Endodermal cell (in vitro differentiated cells): ENCODE results near the gene ZCCHC10. TPM values are rescaled to one million over a fixed set of nuclear protein-coding genes. Genes with fewer than 3 reads are reported as not detected.
"Not testable (repeated sequence)": the region's sequence is repeated elsewhere in the genome, so short reads cannot be mapped to it uniquely, and the experiment has no call there.

ENCODE experiments used
- DNase-seq: peaks from one replicate; pipeline ENCODE4 v3.0.0-alpha.2; 2017
- H3K27ac ChIP-seq: 2 replicates; pipeline ENCODE4 v1.5.1; 2013; ENCODE audit warnings: mild to moderate bottlenecking, low read depth, low read length, moderate library complexity
- H3K27me3 ChIP-seq: 2 replicates; pipeline ENCODE4 v1.6.1; 2013; ENCODE audit warnings: mild to moderate bottlenecking, low read length, moderate library complexity; ENCODE audit not compliant: insufficient read depth, control insufficient read depth, poor library complexity, severe bottlenecking
- H3K36me3 ChIP-seq: 2 replicates; pipeline ENCODE4 v1.7.0; 2013; ENCODE audit warnings: mild to moderate bottlenecking, low read length, moderate library complexity; ENCODE audit not compliant: control insufficient read depth, insufficient read depth
- H3K4me1 ChIP-seq: one replicate; pipeline ENCODE4 v1.7.0; 2013; ENCODE audit warnings: low read length; ENCODE audit not compliant: control insufficient read depth, insufficient read depth
- H3K4me3 ChIP-seq: 2 replicates; pipeline ENCODE4 v1.5.1; 2013; ENCODE audit warnings: mild to moderate bottlenecking, low read length, moderate library complexity
- H3K9ac ChIP-seq: 2 replicates; pipeline ENCODE4 v1.6.1; 2013; ENCODE audit warnings: mild to moderate bottlenecking, low read length, moderate library complexity; ENCODE audit not compliant: poor library complexity, severe bottlenecking; ENCODE audit errors: extremely low read depth
- H3K9me3 ChIP-seq: 2 replicates; pipeline ENCODE4 v1.6.1; 2013; ENCODE audit warnings: mild to moderate bottlenecking, low read length, moderate library complexity; ENCODE audit not compliant: control insufficient read depth
- H3K27ac Mint-ChIP-seq: 2 replicates; pipeline ENCODE4 v1.8.0; 2020; ENCODE audit warnings: mixed read lengths
- H3K27me3 Mint-ChIP-seq: 2 replicates; pipeline ENCODE4 v1.8.0; 2021; ENCODE audit warnings: mild to moderate bottlenecking, mixed read lengths; ENCODE audit not compliant: insufficient read depth
- H3K36me3 Mint-ChIP-seq: 2 replicates; pipeline ENCODE4 v1.8.0; 2020; ENCODE audit warnings: low read depth, mixed read lengths
- H3K4me1 Mint-ChIP-seq: 2 replicates; pipeline ENCODE4 v1.8.0; 2020; ENCODE audit warnings: mixed read lengths
- H3K4me3 Mint-ChIP-seq: 2 replicates; pipeline ENCODE4 v1.8.0; 2020; ENCODE audit warnings: mild to moderate bottlenecking, moderate library complexity, mixed read lengths
- H3K9me3 Mint-ChIP-seq: 2 replicates; pipeline ENCODE4 v1.8.0; 2020; ENCODE audit warnings: mild to moderate bottlenecking, mixed read lengths
- CTCF ChIP-seq: fragments of 200-600 bp; sonication (generic); conservative IDR thresholded peaks from 2 replicates; pipeline ENCODE4 v1.5.0; 2021; ENCODE audit warnings: antibody characterized with exemption, mild to moderate bottlenecking
- WGBS, 2 experiments: methylation state at CpG; one replicate each; pipeline versions ENCODE4 v1.1.5 to v1.1.7; 2013; ENCODE audit warnings: missing lambda C conversion rate in 2 of 2, mixed read lengths in 1 of 2; ENCODE audit not compliant: insufficient coverage in 1 of 2, insufficient read length in 1 of 2; 5-methylcytosine and 5-hydroxymethylcytosine counted together
- total RNA-seq, 2 donors: library from RNA; stranded (reverse); fragmentation: NEBNext Ultra II Directional in 1 of 2; extraction: Animal tissue kit (Norgen Biotek cat#: 25700) in 1 of 2; gene quantifications; 2 replicates in 1 of 2; 3 replicates in 1 of 2; pipeline ENCODE4 v1.2.1, GENCODE V29; 2021

The ZCCHC10 gene
- total RNA-seq, 2 donors from 2014 or later: 35.1 to 36.6 TPM

- no peak overlapping the region for H3K27ac Mint-ChIP-seq
- WGBS, 2 experiments: 80 to 90% methylated on average over 1 to 3 of the region's 3 CpGs
Measured at GRCh38 chr5:133041157-133041784, 14.9 kb upstream of the ZCCHC10 start.

GRCh38 chr5:133036677-133037076 is 10.3 kb upstream of the ZCCHC10 start:
- H3K4me3 Mint-ChIP-seq, H3K27me3 Mint-ChIP-seq, H3K36me3 ChIP-seq, H3K27me3 ChIP-seq, H3K9ac ChIP-seq, H3K36me3 Mint-ChIP-seq, H3K27ac Mint-ChIP-seq, H3K4me1 ChIP-seq, H3K9me3 Mint-ChIP-seq, H3K27ac ChIP-seq, H3K9me3 ChIP-seq, DNase-seq, H3K4me3 ChIP-seq: not testable (repeated sequence)
- 96 to 100% methylated on average over 2 to 5 of the region's 6 CpGs for WGBS, 2 experiments
- H3K4me1 Mint-ChIP-seq: peaks cover 28% of the 10 kb centered on the region

More at GRCh38 chr5:133041157-133041784, 14.9 kb upstream of the ZCCHC10 start:
- TF ChIP-seq CTCF: no peak
- H3K4me3 Mint-ChIP-seq: no peak overlapping the region
- no peaks in the 10 kb centered on the region for H3K9me3 ChIP-seq
- H3K9me3 Mint-ChIP-seq: no peaks in the 10 kb centered on the region
- H3K27me3 ChIP-seq: no peaks in the 10 kb centered on the region
- H3K36me3 ChIP-seq: no peaks in the 10 kb centered on the region
- H3K4me1 Mint-ChIP-seq: peaks cover 8% of the 10 kb centered on the region
- H3K4me3 ChIP-seq: no peak overlapping the region
- DNase-seq: no peak
- no peak overlapping the region for H3K9ac ChIP-seq
- no peak overlapping the region for H3K27ac ChIP-seq
- no peaks in the 10 kb centered on the region for H3K27me3 Mint-ChIP-seq
- H3K36me3 Mint-ChIP-seq: no peaks in the 10 kb centered on the region
- H3K4me1 ChIP-seq: peaks cover 2% of the 10 kb centered on the region

GRCh38 chr5:133035224-133035623 is 8.9 kb upstream of the ZCCHC10 start:
- TF ChIP-seq CTCF: no peak
- H3K9me3 Mint-ChIP-seq: no peaks in the 10 kb centered on the region
- H3K27ac Mint-ChIP-seq: peak overlapping the region; percentile 6
- no peak overlapping the region for H3K4me3 Mint-ChIP-seq
- peaks cover 7% of the 10 kb centered on the region for H3K4me1 ChIP-seq
- H3K27me3 ChIP-seq: no peaks in the 10 kb centered on the region
- peaks cover 26% of the 10 kb centered on the region for H3K4me1 Mint-ChIP-seq
- no peak for DNase-seq
- no peaks in the 10 kb centered on the region for H3K36me3 ChIP-seq
- H3K9ac ChIP-seq: no peak overlapping the region
- H3K27me3 Mint-ChIP-seq: no peaks in the 10 kb centered on the region
- no peaks in the 10 kb centered on the region for H3K9me3 ChIP-seq
- no peak overlapping the region for H3K4me3 ChIP-seq
- 91 to 95% methylated on average over 2 of the region's 2 CpGs for WGBS, 2 experiments
- no peaks in the 10 kb centered on the region for H3K36me3 Mint-ChIP-seq
- no peak overlapping the region for H3K27ac ChIP-seq

- peaks cover 14% of the 10 kb centered on the region for H3K4me1 ChIP-seq
- no peaks in the 10 kb centered on the region for H3K9me3 ChIP-seq
- H3K27ac ChIP-seq: no peak overlapping the region
- Mint-ChIP-seq H3K4me1 (peaks cover 37% of the 10 kb centered on the region), H3K27ac (peak overlapping the region; percentile 13), H3K9me3 (no peaks in the 10 kb centered on the region), H3K27me3 (no peaks in the 10 kb centered on the region), H3K4me3 (no peak overlapping the region), H3K36me3 (no peaks in the 10 kb centered on the region)
- no peaks in the 10 kb centered on the region for H3K36me3 ChIP-seq
- DNase-seq: no peak
- TF ChIP-seq CTCF: no peak
- no peak overlapping the region for H3K4me3 ChIP-seq
- no peak overlapping the region for H3K9ac ChIP-seq
- WGBS, 2 experiments: 95 to 100% methylated on average over 2 to 11 of the region's 11 CpGs
- no peaks in the 10 kb centered on the region for H3K27me3 ChIP-seq
Measured at GRCh38 chr5:133034064-133034463, 7.7 kb upstream of the ZCCHC10 start.
